ENCODE results near the gene TRIM46.

TRIM46 gene

GRCh38 chr1:155140630-155140953, 33.1 kb upstream of the TRIM46 start:
- 0 out of 2 replicates have a peak, but pooled peaks have one; percentile 9 for TF ChIP-seq TCF12 (IDR thresholded peaks at IDR 0.05; ENCODE audit: low read depth)
- no peak for TF ChIP-seq REST (IDR thresholded peaks at IDR 0.05; ENCODE audit: low read depth)
- TF ChIP-seq, protein P1, sequence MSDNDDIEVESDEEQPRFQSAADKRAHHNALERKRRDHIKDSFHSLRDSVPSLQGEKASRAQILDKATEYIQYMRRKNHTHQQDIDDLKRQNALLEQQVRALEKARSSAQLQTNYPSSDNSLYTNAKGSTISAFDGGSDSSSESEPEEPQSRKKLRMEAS (IDR thresholded peaks at IDR 0.05), result no peak
- TF ChIP-seq NFIC (IDR thresholded peaks at IDR 0.05), result no peak
- no peak for TF ChIP-seq TEAD4 (IDR thresholded peaks at IDR 0.05)
- no peak; the same call in 1 of the 2 replicates for TF ChIP-seq TAF1 (IDR thresholded peaks at IDR 0.05; ENCODE audit: low read depth)
- no peak for TF ChIP-seq ZBTB7A (IDR thresholded peaks at IDR 0.05; ENCODE audit: low read depth)
- no peak for TF ChIP-seq EP300 (IDR thresholded peaks at IDR 0.05; ENCODE audit: borderline replicate concordance)
- no peak for TF ChIP-seq FOXM1 (IDR thresholded peaks at IDR 0.05; ENCODE audit: borderline replicate concordance, low read depth)

GRCh38 chr1:155141749-155142148, 31.9 kb upstream of the TRIM46 start:
- TF ChIP-seq TAF1 (IDR thresholded peaks at IDR 0.05; ENCODE audit: low read depth) (no peak), FOXM1 (IDR thresholded peaks at IDR 0.05; ENCODE audit: borderline replicate concordance, low read depth) (no peak), YY1 (IDR thresholded peaks at IDR 0.05; ENCODE audit: low read depth) (no peak)

GRCh38 chr1:155145491-155145890, 28.2 kb upstream of the TRIM46 start:
- TF ChIP-seq YY1 (IDR thresholded peaks at IDR 0.05; ENCODE audit: low read depth), result no peak
- TF ChIP-seq FOXM1 (IDR thresholded peaks at IDR 0.05; ENCODE audit: borderline replicate concordance, low read depth), result no peak
- no peak for TF ChIP-seq TCF12 (IDR thresholded peaks at IDR 0.05; ENCODE audit: low read depth)
- TF ChIP-seq ZBTB7A (IDR thresholded peaks at IDR 0.05; ENCODE audit: low read depth), result no peak
- TF ChIP-seq NFIC (IDR thresholded peaks at IDR 0.05), result no peak
- TF ChIP-seq CREB1 (IDR thresholded peaks at IDR 0.05; ENCODE audit: low read depth), result no peak
- no peak for TF ChIP-seq TEAD4 (IDR thresholded peaks at IDR 0.05)
- TF ChIP-seq, protein P2, sequence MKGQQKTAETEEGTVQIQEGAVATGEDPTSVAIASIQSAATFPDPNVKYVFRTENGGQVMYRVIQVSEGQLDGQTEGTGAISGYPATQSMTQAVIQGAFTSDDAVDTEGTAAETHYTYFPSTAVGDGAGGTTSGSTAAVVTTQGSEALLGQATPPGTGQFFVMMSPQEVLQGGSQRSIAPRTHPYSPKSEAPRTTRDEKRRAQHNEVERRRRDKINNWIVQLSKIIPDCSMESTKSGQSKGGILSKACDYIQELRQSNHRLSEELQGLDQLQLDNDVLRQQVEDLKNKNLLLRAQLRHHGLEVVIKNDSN (IDR thresholded peaks at IDR 0.05), result no peak
- no peak for TF ChIP-seq CEBPB (IDR thresholded peaks at IDR 0.05)
- no peak for TF ChIP-seq EGR1 (IDR thresholded peaks at IDR 0.05)
- TF ChIP-seq RAD21 (IDR thresholded peaks at IDR 0.05; ENCODE audit: low read depth), result no peak
- TF ChIP-seq, protein P1 (IDR thresholded peaks at IDR 0.05), result no peak
- no peak for TF ChIP-seq EP300 (IDR thresholded peaks at IDR 0.05; ENCODE audit: borderline replicate concordance)
- no peak for TF ChIP-seq TAF1 (IDR thresholded peaks at IDR 0.05; ENCODE audit: low read depth)
- TF ChIP-seq REST (IDR thresholded peaks at IDR 0.05; ENCODE audit: low read depth), result no peak

DNA sequence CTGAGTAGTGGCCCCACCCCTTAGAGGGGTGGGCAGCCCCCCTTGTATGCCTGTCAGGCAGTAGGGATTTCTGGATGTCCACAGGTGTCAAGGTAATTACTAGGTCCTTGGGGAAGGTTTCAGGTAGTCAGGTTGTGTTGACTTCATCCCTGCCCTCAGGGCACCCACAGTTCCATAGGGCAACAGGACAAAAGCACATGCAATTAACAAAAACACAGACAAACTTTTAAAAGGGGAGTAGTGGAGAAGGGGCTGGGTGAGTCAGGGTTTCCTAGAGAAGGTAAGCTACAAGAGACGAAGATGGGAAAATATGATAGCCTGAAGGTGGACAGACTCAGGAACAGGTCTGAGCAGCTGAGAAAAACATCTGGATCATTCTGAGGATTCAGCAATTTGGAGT, 14.7 kb upstream of the TRIM46 start:
- TF ChIP-seq EP300 (IDR thresholded peaks at IDR 0.05; ENCODE audit: borderline replicate concordance) (no peak), ZBTB7A (IDR thresholded peaks at IDR 0.05; ENCODE audit: low read depth) (no peak), TAF1 (IDR thresholded peaks at IDR 0.05; ENCODE audit: low read depth) (no peak), FOXM1 (IDR thresholded peaks at IDR 0.05; ENCODE audit: borderline replicate concordance, low read depth) (no peak), YY1 (IDR thresholded peaks at IDR 0.05; ENCODE audit: low read depth) (no peak), TCF12 (IDR thresholded peaks at IDR 0.05; ENCODE audit: low read depth) (no peak), TEAD4 (IDR thresholded peaks at IDR 0.05) (no peak), CEBPB (IDR thresholded peaks at IDR 0.05) (no peak), REST (IDR thresholded peaks at IDR 0.05; ENCODE audit: low read depth) (no peak), CREB1 (IDR thresholded peaks at IDR 0.05; ENCODE audit: low read depth) (no peak), RAD21 (IDR thresholded peaks at IDR 0.05; ENCODE audit: low read depth) (no peak), NFIC (IDR thresholded peaks at IDR 0.05) (no peak), EGR1 (IDR thresholded peaks at IDR 0.05) (no peak)
- TF ChIP-seq, protein P1 (IDR thresholded peaks at IDR 0.05), result no peak
- TF ChIP-seq, protein P2 (IDR thresholded peaks at IDR 0.05), result no peak

Data from Ishikawa (cell line).